ENCODE measurements around the gene RBM11.

DNA sequence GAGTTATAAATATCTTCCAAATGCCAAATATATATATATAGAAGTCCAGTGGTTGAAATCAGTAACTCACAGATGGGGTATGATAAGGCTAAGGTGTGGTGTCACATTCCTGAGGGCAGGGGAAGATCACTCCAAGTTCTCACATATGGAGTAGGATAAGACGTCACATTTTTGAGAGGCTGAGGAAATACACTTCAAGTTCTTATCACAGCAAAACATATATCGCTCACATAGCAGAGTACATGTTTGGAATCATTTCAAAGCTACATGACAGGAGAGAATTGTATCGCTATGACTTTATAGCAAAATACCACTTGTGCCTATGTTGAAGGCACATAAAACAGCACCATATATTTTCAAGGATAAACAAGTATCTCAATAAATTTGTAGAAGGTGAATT lies 55.1 kb downstream of the RBM11 start:
- TF ChIP-seq, protein P1, sequence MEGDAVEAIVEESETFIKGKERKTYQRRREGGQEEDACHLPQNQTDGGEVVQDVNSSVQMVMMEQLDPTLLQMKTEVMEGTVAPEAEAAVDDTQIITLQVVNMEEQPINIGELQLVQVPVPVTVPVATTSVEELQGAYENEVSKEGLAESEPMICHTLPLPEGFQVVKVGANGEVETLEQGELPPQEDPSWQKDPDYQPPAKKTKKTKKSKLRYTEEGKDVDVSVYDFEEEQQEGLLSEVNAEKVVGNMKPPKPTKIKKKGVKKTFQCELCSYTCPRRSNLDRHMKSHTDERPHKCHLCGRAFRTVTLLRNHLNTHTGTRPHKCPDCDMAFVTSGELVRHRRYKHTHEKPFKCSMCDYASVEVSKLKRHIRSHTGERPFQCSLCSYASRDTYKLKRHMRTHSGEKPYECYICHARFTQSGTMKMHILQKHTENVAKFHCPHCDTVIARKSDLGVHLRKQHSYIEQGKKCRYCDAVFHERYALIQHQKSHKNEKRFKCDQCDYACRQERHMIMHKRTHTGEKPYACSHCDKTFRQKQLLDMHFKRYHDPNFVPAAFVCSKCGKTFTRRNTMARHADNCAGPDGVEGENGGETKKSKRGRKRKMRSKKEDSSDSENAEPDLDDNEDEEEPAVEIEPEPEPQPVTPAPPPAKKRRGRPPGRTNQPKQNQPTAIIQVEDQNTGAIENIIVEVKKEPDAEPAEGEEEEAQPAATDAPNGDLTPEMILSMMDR (IDR thresholded peaks at IDR 0.05) = no peak
- TF ChIP-seq POLR2A (IDR thresholded peaks at IDR 0.05) = no peak

Data from thyroid gland (tissue), 4 donors.